22Rv1 (cell line): ENCODE results near the gene PALD1.

Experiments
- H3K27ac ChIP-seq: fragments of 450-650 bp; 2 replicates; pipeline ENCODE4 v1.5.1; 2017
- ZFX ChIP-seq: fragments of 450-650 bp; IDR thresholded peaks from 2 replicates; pipeline ENCODE4 v1.6.1; 2017; ENCODE audit warnings: antibody characterized with exemption, borderline replicate concordance
- TF ChIP-seq, protein P1 (sequence below): fragments of 450-650 bp; IDR thresholded peaks from 2 replicates; pipeline ENCODE4 v1.5.1; 2017; ENCODE audit warnings: mild to moderate bottlenecking

The PALD1 gene

DNA sequence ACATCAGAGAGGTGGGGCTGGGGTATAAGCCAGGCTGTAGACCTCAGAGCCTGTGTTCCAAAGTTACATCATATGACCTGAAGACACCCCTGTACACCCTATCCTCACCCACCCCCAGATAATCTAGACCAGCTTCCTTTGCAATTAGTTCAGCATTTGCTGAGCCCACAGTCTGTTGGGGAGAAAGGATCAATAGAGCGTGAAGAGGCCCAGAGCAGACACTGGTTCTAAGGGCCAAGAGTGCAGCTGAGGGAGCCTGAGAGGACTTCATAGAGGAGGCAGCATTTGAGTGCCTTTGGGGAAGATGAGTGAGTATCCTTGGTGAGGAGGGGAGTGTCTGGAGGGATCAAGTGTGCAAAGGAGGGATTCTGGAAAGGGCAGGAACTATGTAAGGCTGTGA lies 65.3 kb downstream of the PALD1 start:
- H3K27ac ChIP-seq = no peak overlapping the region
- TF ChIP-seq, protein P1, sequence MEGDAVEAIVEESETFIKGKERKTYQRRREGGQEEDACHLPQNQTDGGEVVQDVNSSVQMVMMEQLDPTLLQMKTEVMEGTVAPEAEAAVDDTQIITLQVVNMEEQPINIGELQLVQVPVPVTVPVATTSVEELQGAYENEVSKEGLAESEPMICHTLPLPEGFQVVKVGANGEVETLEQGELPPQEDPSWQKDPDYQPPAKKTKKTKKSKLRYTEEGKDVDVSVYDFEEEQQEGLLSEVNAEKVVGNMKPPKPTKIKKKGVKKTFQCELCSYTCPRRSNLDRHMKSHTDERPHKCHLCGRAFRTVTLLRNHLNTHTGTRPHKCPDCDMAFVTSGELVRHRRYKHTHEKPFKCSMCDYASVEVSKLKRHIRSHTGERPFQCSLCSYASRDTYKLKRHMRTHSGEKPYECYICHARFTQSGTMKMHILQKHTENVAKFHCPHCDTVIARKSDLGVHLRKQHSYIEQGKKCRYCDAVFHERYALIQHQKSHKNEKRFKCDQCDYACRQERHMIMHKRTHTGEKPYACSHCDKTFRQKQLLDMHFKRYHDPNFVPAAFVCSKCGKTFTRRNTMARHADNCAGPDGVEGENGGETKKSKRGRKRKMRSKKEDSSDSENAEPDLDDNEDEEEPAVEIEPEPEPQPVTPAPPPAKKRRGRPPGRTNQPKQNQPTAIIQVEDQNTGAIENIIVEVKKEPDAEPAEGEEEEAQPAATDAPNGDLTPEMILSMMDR = no peak
- no peak for TF ChIP-seq ZFX

DNA sequence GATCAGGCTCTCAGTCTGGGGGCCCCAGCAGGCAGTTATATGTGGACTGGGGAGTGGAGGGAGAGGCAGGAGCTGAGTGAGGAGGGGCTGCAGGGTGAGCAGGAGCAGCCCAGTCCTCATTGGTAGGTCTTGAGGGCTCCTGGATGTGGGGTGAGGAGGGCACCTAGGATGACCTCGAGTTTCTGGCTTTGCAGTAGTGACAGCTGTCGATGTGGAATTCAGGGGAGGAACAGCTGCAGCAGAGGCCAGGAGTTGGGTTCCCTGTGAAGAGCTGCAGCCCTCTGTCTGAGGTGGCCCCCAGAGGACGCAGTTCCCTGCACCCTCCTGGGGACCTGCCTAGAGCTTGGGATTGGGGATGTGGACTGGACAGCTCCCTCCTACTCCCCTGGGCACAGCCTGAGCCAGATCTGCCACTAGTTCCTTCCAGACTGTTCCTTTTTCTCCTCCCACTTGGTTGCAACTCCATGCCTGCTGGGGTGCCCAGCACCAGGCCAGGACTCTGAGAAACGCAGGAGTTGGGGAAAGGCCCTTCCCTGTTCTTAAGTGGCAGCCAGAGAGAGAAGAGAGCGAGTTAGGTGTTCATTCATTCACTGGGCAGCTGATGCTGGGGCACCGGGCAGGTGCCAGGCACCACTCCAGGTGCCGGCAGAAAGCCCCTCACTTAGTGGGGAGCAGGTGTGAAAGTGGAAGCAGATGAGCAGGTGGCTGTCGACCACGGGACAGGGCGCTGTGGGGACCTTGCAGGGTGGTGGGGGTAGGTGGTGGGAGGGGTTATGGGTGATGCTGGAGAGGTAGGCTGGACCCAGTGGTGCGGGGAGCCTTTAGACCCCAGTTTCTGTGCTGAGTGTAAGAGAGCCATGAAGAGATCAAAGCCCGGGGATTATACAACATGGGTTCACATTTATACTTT lies 66.1 kb downstream of the PALD1 start:
- TF ChIP-seq, protein P1 = no peak
- TF ChIP-seq ZFX = no peak
- H3K27ac ChIP-seq = no peak overlapping the region

DNA sequence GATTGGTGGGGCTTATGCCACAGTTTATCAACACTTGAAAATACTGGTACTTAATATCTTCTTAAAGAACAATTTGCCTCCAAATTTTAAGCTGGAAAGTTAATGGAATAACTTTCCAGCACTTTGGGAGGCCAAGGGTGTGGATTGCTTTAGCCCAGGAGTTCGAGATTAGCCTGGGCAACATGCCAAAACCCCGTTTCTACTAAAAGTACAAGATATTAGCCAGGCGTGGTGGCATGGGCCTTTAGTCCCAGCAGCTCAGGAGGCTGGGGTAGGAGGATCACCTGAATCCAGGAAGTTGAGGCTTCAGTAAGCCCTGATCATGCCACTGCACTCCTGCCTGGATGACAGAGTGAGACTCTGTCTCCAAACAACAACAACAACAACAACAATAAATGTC lies 68.0 kb downstream of the PALD1 start:
- H3K27ac ChIP-seq = no peak overlapping the region

DNA sequence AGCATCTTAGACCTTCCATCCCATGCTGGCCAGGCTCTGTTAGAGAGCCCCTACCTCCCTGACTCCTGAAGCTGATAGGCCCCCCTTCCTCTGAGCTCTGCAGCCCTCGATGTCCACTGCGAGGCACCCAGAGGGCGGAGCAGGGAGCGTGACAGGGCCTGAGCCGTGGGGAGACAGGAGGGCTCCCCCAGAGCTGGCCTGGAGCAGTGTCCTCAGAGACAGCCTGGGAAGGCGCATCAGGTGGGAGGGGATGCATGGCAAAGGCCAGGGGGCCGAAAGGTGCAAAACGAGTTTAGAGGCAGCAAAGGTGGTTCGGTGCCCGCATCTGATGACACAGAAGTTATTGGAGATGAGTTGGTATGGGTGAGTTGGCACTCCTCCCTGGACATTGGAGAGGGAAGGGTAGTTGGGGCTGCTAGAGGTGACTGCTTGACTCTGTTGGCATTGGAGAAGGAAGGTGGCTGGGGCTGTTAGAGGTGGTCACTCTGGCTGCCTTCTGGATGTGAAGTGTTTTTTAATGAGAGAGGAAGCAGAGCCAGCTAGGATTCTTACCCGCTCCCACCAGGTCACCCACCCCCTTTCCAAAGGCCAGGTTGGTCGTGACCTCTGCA lies 70.9 kb downstream of the PALD1 start:
- TF ChIP-seq ZFX = no peak
- TF ChIP-seq, protein P1 = no peak
- no peak overlapping the region for H3K27ac ChIP-seq

More for the DNA sequence above, 68.0 kb downstream of the PALD1 start:
- TF ChIP-seq ZFX = no peak
- TF ChIP-seq, protein P1 = no peak

DNA sequence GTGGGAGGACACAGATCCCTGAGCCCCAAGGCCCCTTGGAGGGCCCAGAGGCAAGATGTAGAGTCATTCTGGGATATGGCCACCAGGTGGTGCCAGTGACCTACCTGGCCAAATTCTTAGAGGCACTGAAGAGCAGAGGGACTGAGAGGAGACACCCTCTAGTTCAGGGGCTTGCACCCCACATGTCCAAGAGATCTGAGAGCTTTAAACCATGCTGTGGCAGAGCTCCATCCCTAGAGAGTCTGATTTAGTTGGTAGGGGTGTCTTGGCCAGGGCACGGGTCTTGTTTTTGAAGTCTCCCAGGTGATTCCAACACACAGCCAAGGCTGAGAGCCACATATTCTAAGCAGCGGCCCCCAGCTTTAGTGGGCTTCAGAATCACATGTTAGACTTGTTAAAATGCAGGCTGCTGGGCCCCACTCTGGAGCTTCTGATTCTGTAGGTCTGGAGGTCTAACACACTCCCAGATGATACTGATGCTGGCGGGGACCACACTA lies 71.4 kb downstream of the PALD1 start:
- no peak overlapping the region for H3K27ac ChIP-seq
- TF ChIP-seq, protein P1 = peak; percentile 90
- no peak for TF ChIP-seq ZFX

DNA sequence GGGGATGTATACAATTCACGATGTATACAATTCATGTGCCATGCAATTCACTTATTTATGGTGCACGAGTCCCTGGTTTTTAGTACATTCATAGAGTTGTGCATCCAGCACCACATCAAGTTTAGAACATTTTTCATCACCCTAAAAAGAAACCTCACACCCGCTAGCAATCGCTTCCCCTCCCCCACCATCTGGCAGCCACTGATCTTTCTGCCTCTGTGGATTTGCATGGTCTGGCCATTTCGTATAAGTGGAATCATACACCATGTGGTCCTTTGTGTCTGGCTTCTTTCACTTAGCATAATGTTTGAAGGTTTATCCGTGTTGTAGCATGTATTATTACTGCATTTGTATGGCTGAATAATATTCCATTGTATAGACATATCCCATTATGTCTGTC lies 71.9 kb downstream of the PALD1 start:
- H3K27ac ChIP-seq = no peak overlapping the region

More for the DNA sequence above, 71.9 kb downstream of the PALD1 start:
- TF ChIP-seq ZFX = no peak
- TF ChIP-seq, protein P1 = no peak
